Activated T-helper 2 cell treated with anti-CD3 and anti-CD28 coated beads, Interferon-gamma antibody, Interleukin-2, Interleukin-4, amounts not matched to agents 10 μg/mL and 5 μg/mL and 100 μg/mL, durations not matched to agents 14 hours and 24 hours and 36 hours (primary cell): ENCODE data around the gene FLRT1. TPM values are rescaled to one million over a fixed set of nuclear protein-coding genes. Genes with fewer than 3 reads are reported as not detected.

Source experiments
- DNase-seq: peaks from one replicate; pipeline ENCODE4 v3.0.0; 2021; ENCODE audit warnings: low spot score
- H3K27ac Mint-ChIP-seq: one replicate; pipeline ENCODE4 v1.8.0; 2021; ENCODE audit warnings: mixed read lengths
- H3K27me3 Mint-ChIP-seq: one replicate; pipeline ENCODE4 v1.8.0; 2021; ENCODE audit warnings: low read depth, mixed read lengths
- H3K36me3 Mint-ChIP-seq: one replicate; pipeline ENCODE4 v1.8.0; 2021; ENCODE audit warnings: low read depth, mixed read lengths
- H3K4me1 Mint-ChIP-seq: one replicate; pipeline ENCODE4 v1.8.0; 2021; ENCODE audit warnings: low read depth, mixed read lengths
- H3K4me3 Mint-ChIP-seq: one replicate; pipeline ENCODE4 v1.8.0; 2021; ENCODE audit warnings: low read depth, mild to moderate bottlenecking, moderate library complexity, mixed read lengths
- H3K9me3 Mint-ChIP-seq: one replicate; pipeline ENCODE4 v1.8.0; 2021; ENCODE audit warnings: mixed read lengths
- intact Hi-C: fragments of 100-400 bp; cut with micrococcal nuclease; formaldehyde crosslinking; loops from one replicate; pipeline ENCODE4 v1.15.1; 2023
- total RNA-seq: library from RNA; stranded (reverse); gene quantifications from 2 replicates; pipeline ENCODE4 v1.2.3, GENCODE V29; 2022

FLRT1 gene
- total RNA-seq: not detected in 2 replicates

- Mint-ChIP-seq H3K27me3 (peaks cover 31% of the 10 kb centered on the region), H3K4me1 (no peaks in the 10 kb centered on the region), H3K27ac (no peak within 1 kb of the TSS), H3K4me3 (peak within 1 kb of the TSS; percentile 33), H3K36me3 (no peaks in the 10 kb centered on the region), H3K9me3 (no peaks in the 10 kb centered on the region)
- intact Hi-C loops: no loop called here
- no peak for DNase-seq
Observed at GRCh38 chr11:64035576-64035975, at the start of gene FLRT1. Gene FLRT1, plus strand, starts transcription at chr11:64035931. Its CDS starts 80,337 bp downstream, at chr11:64116268.

- H3K4me1 Mint-ChIP-seq: peaks cover 18% of the 10 kb centered on the region
- peak; percentile 83 for DNase-seq
- H3K4me3 Mint-ChIP-seq: peak within 1 kb of the TSS; percentile 98
- no peaks in the 10 kb centered on the region for H3K9me3 Mint-ChIP-seq
- intact Hi-C loops: loop anchor here (1.0 kb wide), 2 partner anchors 12 to 25 kb away; partner anchors contain the start of gene COX8A
- H3K27me3 Mint-ChIP-seq: no peaks in the 10 kb centered on the region
- peak within 1 kb of the TSS; percentile 97 for H3K27ac Mint-ChIP-seq
- peaks cover 40% of the 10 kb centered on the region for H3K36me3 Mint-ChIP-seq
Observed at GRCh38 chr11:63986156-63986931, 49.4 kb upstream of the FLRT1 start, which contains the start of gene OTUB1. Gene OTUB1, plus strand, starts transcription at chr11:63986438. Its CDS starts 19 bp downstream, at chr11:63986457.

GRCh38 chr11:63986932-63987513 lies 48.7 kb upstream of the FLRT1 start:
- peak overlapping the region; percentile 33 for H3K27ac Mint-ChIP-seq
- peak overlapping the region; percentile 76 for H3K4me3 Mint-ChIP-seq
- H3K27me3 Mint-ChIP-seq: no peaks in the 10 kb centered on the region
- intact Hi-C loops: loop anchor here (1.0 kb wide), 2 partner anchors 13 to 26 kb away; partner anchors contain the start of gene COX8A
- H3K36me3 Mint-ChIP-seq: peaks cover 46% of the 10 kb centered on the region
- DNase-seq: no peak
- H3K4me1 Mint-ChIP-seq: peaks cover 18% of the 10 kb centered on the region
- no peaks in the 10 kb centered on the region for H3K9me3 Mint-ChIP-seq

GRCh38 chr11:63991558-63991957 lies 44.2 kb upstream of the FLRT1 start:
- H3K36me3 Mint-ChIP-seq: peaks cover 67% of the 10 kb centered on the region
- H3K4me3 Mint-ChIP-seq: no peak overlapping the region
- H3K4me1 Mint-ChIP-seq: peaks cover 12% of the 10 kb centered on the region
- no peak overlapping the region for H3K27ac Mint-ChIP-seq
- no peaks in the 10 kb centered on the region for H3K27me3 Mint-ChIP-seq
- intact Hi-C loops: no loop called here
- no peak for DNase-seq
- no peaks in the 10 kb centered on the region for H3K9me3 Mint-ChIP-seq

GRCh38 chr11:63993100-63993499 lies 42.6 kb upstream of the FLRT1 start:
- no peaks in the 10 kb centered on the region for H3K27me3 Mint-ChIP-seq
- intact Hi-C loops: no loop called here
- peaks cover 71% of the 10 kb centered on the region for H3K36me3 Mint-ChIP-seq
- no peaks in the 10 kb centered on the region for H3K9me3 Mint-ChIP-seq
- peaks cover 6% of the 10 kb centered on the region for H3K4me1 Mint-ChIP-seq
- H3K27ac Mint-ChIP-seq: no peak overlapping the region
- no peak overlapping the region for H3K4me3 Mint-ChIP-seq
- DNase-seq: no peak

- Mint-ChIP-seq H3K27ac (no peak overlapping the region), H3K9me3 (no peaks in the 10 kb centered on the region), H3K4me3 (no peak overlapping the region), H3K27me3 (no peaks in the 10 kb centered on the region), H3K4me1 (peaks cover 3% of the 10 kb centered on the region), H3K36me3 (peaks cover 67% of the 10 kb centered on the region)
- DNase-seq: no peak
- intact Hi-C loops: no loop called here
Observed at GRCh38 chr11:63993993-63994392, 41.7 kb upstream of the FLRT1 start.

- intact Hi-C loops: no loop called here
- Mint-ChIP-seq H3K36me3 (peaks cover 47% of the 10 kb centered on the region), H3K27me3 (peaks cover 2% of the 10 kb centered on the region), H3K9me3 (no peaks in the 10 kb centered on the region), H3K4me3 (no peak overlapping the region), H3K4me1 (peaks cover 5% of the 10 kb centered on the region), H3K27ac (no peak overlapping the region)
- no peak for DNase-seq
Observed at GRCh38 chr11:63996512-63996911, 39.2 kb upstream of the FLRT1 start.

- peaks cover 5% of the 10 kb centered on the region for H3K4me1 Mint-ChIP-seq
- intact Hi-C loops: no loop called here
- no peak overlapping the region for H3K27ac Mint-ChIP-seq
- peaks cover 2% of the 10 kb centered on the region for H3K27me3 Mint-ChIP-seq
- no peak overlapping the region for H3K4me3 Mint-ChIP-seq
- no peak for DNase-seq
- H3K9me3 Mint-ChIP-seq: no peaks in the 10 kb centered on the region
- peaks cover 40% of the 10 kb centered on the region for H3K36me3 Mint-ChIP-seq
Observed at GRCh38 chr11:63997104-63997700, 38.5 kb upstream of the FLRT1 start.

GRCh38 chr11:63997801-63998337 lies 37.9 kb upstream of the FLRT1 start:
- no peak overlapping the region for H3K4me3 Mint-ChIP-seq
- H3K9me3 Mint-ChIP-seq: no peaks in the 10 kb centered on the region
- intact Hi-C loops: no loop called here
- H3K27ac Mint-ChIP-seq: no peak overlapping the region
- H3K4me1 Mint-ChIP-seq: peaks cover 5% of the 10 kb centered on the region
- DNase-seq: no peak
- peaks cover 39% of the 10 kb centered on the region for H3K36me3 Mint-ChIP-seq
- peaks cover 2% of the 10 kb centered on the region for H3K27me3 Mint-ChIP-seq

GRCh38 chr11:63998558-63999348 lies 37.0 kb upstream of the FLRT1 start:
- DNase-seq: no peak
- Mint-ChIP-seq H3K4me1 (peaks cover 4% of the 10 kb centered on the region), H3K4me3 (no peak overlapping the region), H3K27me3 (peaks cover 2% of the 10 kb centered on the region), H3K36me3 (peaks cover 33% of the 10 kb centered on the region), H3K9me3 (no peaks in the 10 kb centered on the region), H3K27ac (no peak overlapping the region)
- intact Hi-C loops: no loop called here

- Mint-ChIP-seq H3K4me1 (peaks cover 2% of the 10 kb centered on the region), H3K36me3 (peaks cover 29% of the 10 kb centered on the region), H3K27ac (no peak overlapping the region), H3K4me3 (no peak overlapping the region), H3K9me3 (no peaks in the 10 kb centered on the region), H3K27me3 (peaks cover 2% of the 10 kb centered on the region)
- intact Hi-C loops: loop anchor here (1.0 kb wide), 1 partner anchor 149 kb away; no protein-coding TSS in a partner anchor
- DNase-seq: peak; percentile 37
Observed at GRCh38 chr11:63999349-64000025, 36.2 kb upstream of the FLRT1 start.
